ENCODE results near the gene BCKDHA. TPM values are rescaled to one million over a fixed set of nuclear protein-coding genes. Genes with fewer than 3 reads are reported as not detected.

The BCKDHA gene
- total and polyA plus RNA-seq, 2 donors (not counting 1 experiment from before 2014, with no cell fraction given) = 11.2 to 30.7 TPM

DNA sequence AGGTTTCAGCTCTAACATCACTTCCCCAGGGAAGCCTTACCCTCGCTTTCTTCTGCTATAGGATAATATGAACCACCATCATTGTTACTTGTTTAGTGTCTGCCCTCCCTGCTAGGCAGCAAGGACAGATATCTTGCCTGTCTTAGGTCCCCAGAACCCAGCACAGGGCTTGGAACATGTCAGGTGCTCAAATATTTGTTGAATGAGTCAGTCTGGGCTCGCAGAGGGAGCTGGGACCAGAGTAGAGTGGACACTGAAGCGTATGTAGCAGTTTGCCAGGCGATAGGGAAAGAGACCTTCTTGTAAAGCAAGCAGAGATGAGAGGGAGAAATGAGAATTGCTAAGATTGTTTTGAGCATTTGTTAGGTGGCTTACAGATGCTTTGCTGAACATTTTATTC is 11.7 kb downstream of the BCKDHA start:
- Histone ChIP-seq H2AFZ (ENCODE audit: low read length) (no peak overlapping the region), H3K36me3 (ENCODE audit: control insufficient read depth, insufficient read depth, low read length) (no peaks in the 10 kb centered on the region), H3K27me3 (ENCODE audit: control insufficient read depth, insufficient read depth, low read length) (no peaks in the 10 kb centered on the region), H4K20me1 (ENCODE audit: control insufficient read depth, extremely low read depth, insufficient read depth, low read length) (no peaks in the 10 kb centered on the region), H3K4me2 (ENCODE audit: extremely low read depth, insufficient read depth, low read length) (no peak overlapping the region), H3K9me3 (ENCODE audit: control insufficient read depth, insufficient read depth, low read depth, low read length) (no peaks in the 10 kb centered on the region), H3K79me2 (ENCODE audit: control insufficient read depth, insufficient read depth, low read length) (no peaks in the 10 kb centered on the region), H3K4me3 (replicated peaks in 1 of 4; ENCODE audit: control extremely low read depth in 1 of 4, insufficient read depth in 1 of 4, low read depth in 3 of 4, low read length in 4 of 4) (no peak overlapping the region), H3K4me1 (ENCODE audit: control insufficient read depth, extremely low read depth, insufficient read depth, low read length) (no peaks in the 10 kb centered on the region), H3K9ac (ENCODE audit: insufficient read depth, low read length) (no peak overlapping the region), H3K27ac (ENCODE audit: insufficient read depth, low read length) (no peak overlapping the region)
- TF ChIP-seq, protein P1, sequence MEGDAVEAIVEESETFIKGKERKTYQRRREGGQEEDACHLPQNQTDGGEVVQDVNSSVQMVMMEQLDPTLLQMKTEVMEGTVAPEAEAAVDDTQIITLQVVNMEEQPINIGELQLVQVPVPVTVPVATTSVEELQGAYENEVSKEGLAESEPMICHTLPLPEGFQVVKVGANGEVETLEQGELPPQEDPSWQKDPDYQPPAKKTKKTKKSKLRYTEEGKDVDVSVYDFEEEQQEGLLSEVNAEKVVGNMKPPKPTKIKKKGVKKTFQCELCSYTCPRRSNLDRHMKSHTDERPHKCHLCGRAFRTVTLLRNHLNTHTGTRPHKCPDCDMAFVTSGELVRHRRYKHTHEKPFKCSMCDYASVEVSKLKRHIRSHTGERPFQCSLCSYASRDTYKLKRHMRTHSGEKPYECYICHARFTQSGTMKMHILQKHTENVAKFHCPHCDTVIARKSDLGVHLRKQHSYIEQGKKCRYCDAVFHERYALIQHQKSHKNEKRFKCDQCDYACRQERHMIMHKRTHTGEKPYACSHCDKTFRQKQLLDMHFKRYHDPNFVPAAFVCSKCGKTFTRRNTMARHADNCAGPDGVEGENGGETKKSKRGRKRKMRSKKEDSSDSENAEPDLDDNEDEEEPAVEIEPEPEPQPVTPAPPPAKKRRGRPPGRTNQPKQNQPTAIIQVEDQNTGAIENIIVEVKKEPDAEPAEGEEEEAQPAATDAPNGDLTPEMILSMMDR (conservative IDR thresholded peaks at IDR 0.05 in 1 of 2, IDR thresholded peaks at IDR 0.05 in 1 of 2; ENCODE audit: low read depth in 1 of 2, low read length in 2 of 2) = no peak
- TF ChIP-seq EZH2 (IDR thresholded peaks at IDR 0.05; ENCODE audit: low read length, missing control alignments) = no peak
- DNase-seq (ENCODE audit: low read depth in 2 of 2) = peak; percentile 12 to 59

DNA sequence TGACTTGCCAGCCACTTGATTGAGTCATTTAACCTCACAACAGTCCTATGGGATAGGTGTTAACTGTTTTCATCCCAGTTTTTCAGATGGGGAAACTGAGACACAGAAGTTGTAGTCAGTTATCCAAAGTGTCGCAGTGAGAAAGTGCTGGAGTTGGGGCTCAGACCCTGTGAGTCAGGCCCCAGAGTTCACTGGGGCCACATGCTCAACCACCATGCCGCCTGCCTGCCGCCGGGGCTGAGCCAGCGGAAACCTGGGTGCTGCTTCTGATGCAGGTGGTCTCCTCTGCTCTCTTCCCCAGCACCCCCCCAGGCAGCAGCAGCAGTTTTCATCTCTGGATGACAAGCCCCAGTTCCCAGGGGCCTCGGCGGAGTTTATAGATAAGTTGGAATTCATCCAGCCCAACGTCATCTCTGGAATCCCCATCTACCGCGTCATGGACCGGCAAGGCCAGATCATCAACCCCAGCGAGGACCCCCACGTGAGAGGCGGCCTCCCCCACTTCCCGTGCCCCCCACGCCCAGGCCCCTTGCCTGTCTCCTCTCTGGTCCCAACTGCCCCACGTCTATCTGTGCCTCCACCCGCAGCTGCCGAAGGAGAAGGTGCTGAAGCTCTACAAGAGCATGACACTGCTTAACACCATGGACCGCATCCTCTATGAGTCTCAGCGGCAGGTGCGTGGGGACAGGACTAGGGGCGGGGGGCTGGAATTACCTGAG is 12.9 kb downstream of the BCKDHA start:
- Histone ChIP-seq H3K4me1 (ENCODE audit: control insufficient read depth, extremely low read depth, insufficient read depth, low read length) (no peaks in the 10 kb centered on the region), H3K4me2 (ENCODE audit: extremely low read depth, insufficient read depth, low read length) (no peak overlapping the region), H3K4me3 (replicated peaks in 1 of 4; ENCODE audit: control extremely low read depth in 1 of 4, insufficient read depth in 1 of 4, low read depth in 3 of 4, low read length in 4 of 4) (no peak overlapping the region), H3K9me3 (ENCODE audit: control insufficient read depth, insufficient read depth, low read depth, low read length) (no peaks in the 10 kb centered on the region), H3K36me3 (ENCODE audit: control insufficient read depth, insufficient read depth, low read length) (peaks cover 3% of the 10 kb centered on the region), H4K20me1 (ENCODE audit: control insufficient read depth, extremely low read depth, insufficient read depth, low read length) (no peaks in the 10 kb centered on the region), H3K27me3 (ENCODE audit: control insufficient read depth, insufficient read depth, low read length) (no peaks in the 10 kb centered on the region), H2AFZ (ENCODE audit: low read length) (no peak overlapping the region), H3K9ac (ENCODE audit: insufficient read depth, low read length) (no peak overlapping the region), H3K27ac (ENCODE audit: insufficient read depth, low read length) (no peak overlapping the region), H3K79me2 (ENCODE audit: control insufficient read depth, insufficient read depth, low read length) (no peaks in the 10 kb centered on the region)
- no peak for DNase-seq (ENCODE audit: low read depth in 2 of 2)
- TF ChIP-seq EZH2 (IDR thresholded peaks at IDR 0.05; ENCODE audit: low read length, missing control alignments) = no peak
- TF ChIP-seq, protein P1 (conservative IDR thresholded peaks at IDR 0.05 in 1 of 2, IDR thresholded peaks at IDR 0.05 in 1 of 2; ENCODE audit: low read depth in 1 of 2, low read length in 2 of 2) = no peak

- Histone ChIP-seq H3K27ac (ENCODE audit: insufficient read depth, low read length) (no peak overlapping the region), H3K4me1 (ENCODE audit: control insufficient read depth, extremely low read depth, insufficient read depth, low read length) (no peaks in the 10 kb centered on the region), H3K4me3 (replicated peaks in 1 of 4; ENCODE audit: control extremely low read depth in 1 of 4, insufficient read depth in 1 of 4, low read depth in 3 of 4, low read length in 4 of 4) (no peak overlapping the region), H3K27me3 (ENCODE audit: control insufficient read depth, insufficient read depth, low read length) (no peaks in the 10 kb centered on the region), H4K20me1 (ENCODE audit: control insufficient read depth, extremely low read depth, insufficient read depth, low read length) (no peaks in the 10 kb centered on the region), H3K4me2 (ENCODE audit: extremely low read depth, insufficient read depth, low read length) (no peak overlapping the region), H3K36me3 (ENCODE audit: control insufficient read depth, insufficient read depth, low read length) (peaks cover 3% of the 10 kb centered on the region), H2AFZ (ENCODE audit: low read length) (no peak overlapping the region), H3K9ac (ENCODE audit: insufficient read depth, low read length) (no peak overlapping the region), H3K79me2 (ENCODE audit: control insufficient read depth, insufficient read depth, low read length) (no peaks in the 10 kb centered on the region), H3K9me3 (ENCODE audit: control insufficient read depth, insufficient read depth, low read depth, low read length) (no peaks in the 10 kb centered on the region)
- no peak for TF ChIP-seq EZH2 (IDR thresholded peaks at IDR 0.05; ENCODE audit: low read length, missing control alignments)
- no peak for DNase-seq (ENCODE audit: low read depth in 2 of 2)
These were observed 13.7 kb downstream of the BCKDHA start for GRCh38 chr19:41411100-41411967.
